Mononuclear cell (primary cell): ENCODE data around the gene PTH1R. TPM values are rescaled to one million over a fixed set of nuclear protein-coding genes. Genes with fewer than 3 reads are reported as not detected.

ENCODE experiments used
- H3K27me3 ChIP-seq: 2 replicates; pipeline ENCODE4 v1.6.0; 2011; ENCODE audit warnings: low read length, control low read depth; ENCODE audit not compliant: insufficient read depth
- H3K4me1 ChIP-seq: 2 replicates; pipeline ENCODE4 v1.5.1; 2011; ENCODE audit warnings: mild to moderate bottlenecking, low read length, control low read depth; ENCODE audit not compliant: insufficient read depth
- H3K4me3 ChIP-seq: 2 replicates; pipeline ENCODE4 v1.5.1; 2011; ENCODE audit warnings: mild to moderate bottlenecking, low read length, moderate library complexity
- H3K9me3 ChIP-seq: 2 replicates; pipeline ENCODE4 v1.5.1; 2011; ENCODE audit warnings: low read depth, mild to moderate bottlenecking, control low read depth, low read length
- total RNA-seq: library from RNA; depleted of rRNA; stranded (reverse); fragments of >200 nt; gene quantifications from one replicate; pipeline ENCODE4 v1.2.3, GENCODE V29; 2012

PTH1R gene
- total RNA-seq, 1 donor, result not detected

GRCh38 chr3:46926039-46926438 is 48.5 kb downstream of the PTH1R start:
- H3K9me3 ChIP-seq, result no peaks in the 10 kb centered on the region
- H3K27me3 ChIP-seq, result no peaks in the 10 kb centered on the region
- no peak overlapping the region for H3K4me3 ChIP-seq
- H3K4me1 ChIP-seq, result peaks cover 76% of the 10 kb centered on the region

- peaks cover 80% of the 10 kb centered on the region for H3K4me1 ChIP-seq
- H3K27me3 ChIP-seq, result no peaks in the 10 kb centered on the region
- no peak overlapping the region for H3K4me3 ChIP-seq
These were observed 48.9 kb downstream of the PTH1R start for GRCh38 chr3:46926447-46926846.

DNA sequence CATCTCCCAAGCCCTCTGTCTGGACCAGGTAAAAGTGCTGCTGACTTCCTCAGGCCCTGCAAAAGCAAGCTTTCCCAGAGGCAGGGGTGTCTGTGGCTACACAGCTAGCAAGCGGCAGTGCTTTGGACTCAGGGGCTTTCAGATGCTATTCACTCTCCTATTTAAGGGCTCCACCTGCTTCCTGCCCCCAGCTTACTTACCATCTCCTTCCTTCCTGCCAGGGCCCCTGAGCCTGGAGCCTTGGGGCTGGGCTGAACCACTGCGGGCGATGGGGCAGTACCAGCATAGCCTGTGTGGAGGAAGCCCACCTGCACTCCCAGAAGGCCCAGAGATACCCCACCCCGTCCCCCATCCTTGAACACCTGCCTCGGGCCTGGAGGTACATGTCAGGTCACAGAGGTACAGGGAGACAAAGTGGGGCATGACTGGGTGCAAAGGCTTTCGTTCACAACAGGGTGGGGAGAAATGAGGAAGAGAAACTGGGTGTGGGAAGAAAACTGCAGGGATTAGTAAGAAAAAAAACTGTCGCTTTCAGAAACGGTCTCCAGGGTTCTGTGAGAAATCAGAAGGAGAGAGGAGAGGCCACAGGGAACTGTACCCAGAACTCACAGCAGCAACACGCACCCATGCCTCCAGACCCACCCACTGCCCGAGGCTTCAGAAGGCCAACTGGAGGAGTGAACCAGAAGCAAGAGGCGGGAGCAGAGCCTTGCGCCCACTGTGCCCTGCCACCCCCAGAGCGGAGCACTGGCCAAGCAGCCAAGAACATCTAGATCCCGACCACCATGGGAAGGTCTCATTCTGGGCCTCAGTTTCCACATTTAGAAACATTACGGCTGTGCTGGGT is 49.6 kb downstream of the PTH1R start:
- Histone ChIP-seq H3K27me3 (no peaks in the 10 kb centered on the region), H3K4me1 (peaks cover 86% of the 10 kb centered on the region), H3K4me3 (no peak overlapping the region), H3K9me3 (no peaks in the 10 kb centered on the region)

More at GRCh38 chr3:46926447-46926846, 48.9 kb downstream of the PTH1R start:
- H3K9me3 ChIP-seq, result no peaks in the 10 kb centered on the region

GRCh38 chr3:46927718-46928073 is 50.2 kb downstream of the PTH1R start:
- Histone ChIP-seq H3K27me3 (no peaks in the 10 kb centered on the region), H3K4me1 (peaks cover 92% of the 10 kb centered on the region), H3K9me3 (no peaks in the 10 kb centered on the region), H3K4me3 (no peak overlapping the region)

- H3K27me3 ChIP-seq, result no peaks in the 10 kb centered on the region
- H3K9me3 ChIP-seq, result no peaks in the 10 kb centered on the region
- H3K4me3 ChIP-seq, result no peak overlapping the region
- peaks cover 98% of the 10 kb centered on the region for H3K4me1 ChIP-seq
These were observed 50.8 kb downstream of the PTH1R start for GRCh38 chr3:46928282-46928681.

DNA sequence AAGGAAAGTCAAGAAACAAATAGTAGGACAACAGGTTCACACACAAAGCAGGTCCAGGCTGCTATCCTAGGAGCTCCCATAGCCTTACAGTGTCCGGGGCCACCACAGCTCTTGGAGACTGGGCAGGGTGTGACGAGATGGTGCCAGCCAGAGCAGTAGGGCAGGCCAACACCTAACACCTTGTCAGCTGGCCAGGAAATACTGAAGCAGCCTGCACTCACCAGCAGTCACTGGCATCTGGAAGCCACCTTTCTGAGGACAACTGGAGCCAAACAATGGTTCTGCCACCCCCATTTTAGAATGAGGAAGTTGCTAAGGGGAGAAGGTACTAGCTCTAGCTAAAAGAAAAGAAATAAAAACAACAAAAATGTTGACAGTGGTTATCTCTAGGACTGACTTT is 51.8 kb downstream of the PTH1R start:
- Histone ChIP-seq H3K9me3 (no peaks in the 10 kb centered on the region), H3K4me3 (no peak overlapping the region), H3K27me3 (no peaks in the 10 kb centered on the region), H3K4me1 (peaks cover 100% of the 10 kb centered on the region)

DNA sequence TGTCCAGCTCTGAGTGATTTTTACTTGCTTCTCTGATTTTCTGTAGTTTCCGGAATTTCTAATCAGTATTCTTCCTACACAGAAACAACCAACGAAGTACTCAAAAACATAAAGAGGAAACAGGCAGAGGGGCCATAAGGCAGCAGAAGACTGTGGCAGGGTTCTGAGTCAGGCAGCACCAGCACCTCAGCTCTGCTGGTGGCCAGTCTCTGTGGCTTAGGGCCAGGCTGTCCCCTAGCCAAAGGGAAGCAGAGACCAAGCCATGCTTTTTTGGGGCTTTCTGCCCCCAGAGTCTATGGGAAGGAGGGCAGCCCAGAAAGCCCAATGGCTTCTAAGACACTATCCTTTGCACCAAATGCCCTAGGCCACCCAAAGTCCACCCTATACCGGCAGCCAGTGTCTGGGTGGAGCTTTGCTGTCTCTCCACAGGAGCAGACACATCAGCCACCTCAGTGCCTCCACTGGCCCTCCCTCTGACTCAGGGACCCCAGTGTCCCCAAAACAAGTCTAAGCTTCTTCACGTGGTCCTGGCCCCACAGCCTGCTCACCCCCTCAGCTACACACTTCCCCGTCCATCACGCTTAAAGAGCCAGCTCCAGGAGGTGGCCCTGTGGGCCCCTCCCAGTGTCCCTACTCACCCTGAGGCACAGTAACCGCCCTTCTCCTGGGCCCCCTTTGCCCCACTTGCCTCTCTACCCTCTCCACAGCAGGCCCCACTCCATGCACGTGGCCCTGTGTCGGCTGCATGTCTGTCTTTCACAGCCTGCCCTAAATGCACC is 52.8 kb downstream of the PTH1R start:
- Histone ChIP-seq H3K9me3 (no peaks in the 10 kb centered on the region), H3K4me1 (peaks cover 100% of the 10 kb centered on the region), H3K27me3 (no peaks in the 10 kb centered on the region), H3K4me3 (no peak overlapping the region)

GRCh38 chr3:46930945-46931403 is 53.5 kb downstream of the PTH1R start:
- Histone ChIP-seq H3K9me3 (no peaks in the 10 kb centered on the region), H3K4me1 (peaks cover 100% of the 10 kb centered on the region), H3K4me3 (no peak overlapping the region), H3K27me3 (no peaks in the 10 kb centered on the region)

GRCh38 chr3:46931631-46932331 is 54.3 kb downstream of the PTH1R start:
- no peaks in the 10 kb centered on the region for H3K9me3 ChIP-seq
- peaks cover 100% of the 10 kb centered on the region for H3K4me1 ChIP-seq
- H3K27me3 ChIP-seq, result no peaks in the 10 kb centered on the region
- H3K4me3 ChIP-seq, result no peak overlapping the region

GRCh38 chr3:46932455-46933225 is 55.1 kb downstream of the PTH1R start:
- no peaks in the 10 kb centered on the region for H3K9me3 ChIP-seq
- no peak overlapping the region for H3K4me3 ChIP-seq
- H3K27me3 ChIP-seq, result no peaks in the 10 kb centered on the region
- peaks cover 100% of the 10 kb centered on the region for H3K4me1 ChIP-seq

- Histone ChIP-seq H3K4me3 (no peak overlapping the region), H3K27me3 (no peaks in the 10 kb centered on the region), H3K4me1 (peaks cover 100% of the 10 kb centered on the region), H3K9me3 (no peaks in the 10 kb centered on the region)
These were observed 55.7 kb downstream of the PTH1R start for GRCh38 chr3:46933261-46933660.

- Histone ChIP-seq H3K27me3 (no peaks in the 10 kb centered on the region), H3K9me3 (no peaks in the 10 kb centered on the region), H3K4me1 (peaks cover 100% of the 10 kb centered on the region), H3K4me3 (no peak overlapping the region)
These were observed 56.6 kb downstream of the PTH1R start for GRCh38 chr3:46934072-46934471.

- H3K4me1 ChIP-seq, result peaks cover 100% of the 10 kb centered on the region
- no peaks in the 10 kb centered on the region for H3K9me3 ChIP-seq
- H3K4me3 ChIP-seq, result no peak overlapping the region
- H3K27me3 ChIP-seq, result no peaks in the 10 kb centered on the region
These were observed 57.1 kb downstream of the PTH1R start for GRCh38 chr3:46934498-46935167.
